Measurements from ENCODE around the gene HOXD13. TPM values are rescaled to one million over a fixed set of nuclear protein-coding genes. Genes with fewer than 3 reads are reported as not detected.

The HOXD13 gene
- total RNA-seq, 1 donor from 2014 or later = not detected

GRCh38 chr2:176115883-176116813 is 23.6 kb downstream of the HOXD13 start, which contains the start of gene HOXD10:
HOXD10 (plus strand) TSS chr2:176116778; CDS start chr2:176116834, 56 bp downstream.
- DNase-seq (ENCODE audit: low read depth) (no peak), FAIRE-seq (no peak)
- TF ChIP-seq, protein P1, sequence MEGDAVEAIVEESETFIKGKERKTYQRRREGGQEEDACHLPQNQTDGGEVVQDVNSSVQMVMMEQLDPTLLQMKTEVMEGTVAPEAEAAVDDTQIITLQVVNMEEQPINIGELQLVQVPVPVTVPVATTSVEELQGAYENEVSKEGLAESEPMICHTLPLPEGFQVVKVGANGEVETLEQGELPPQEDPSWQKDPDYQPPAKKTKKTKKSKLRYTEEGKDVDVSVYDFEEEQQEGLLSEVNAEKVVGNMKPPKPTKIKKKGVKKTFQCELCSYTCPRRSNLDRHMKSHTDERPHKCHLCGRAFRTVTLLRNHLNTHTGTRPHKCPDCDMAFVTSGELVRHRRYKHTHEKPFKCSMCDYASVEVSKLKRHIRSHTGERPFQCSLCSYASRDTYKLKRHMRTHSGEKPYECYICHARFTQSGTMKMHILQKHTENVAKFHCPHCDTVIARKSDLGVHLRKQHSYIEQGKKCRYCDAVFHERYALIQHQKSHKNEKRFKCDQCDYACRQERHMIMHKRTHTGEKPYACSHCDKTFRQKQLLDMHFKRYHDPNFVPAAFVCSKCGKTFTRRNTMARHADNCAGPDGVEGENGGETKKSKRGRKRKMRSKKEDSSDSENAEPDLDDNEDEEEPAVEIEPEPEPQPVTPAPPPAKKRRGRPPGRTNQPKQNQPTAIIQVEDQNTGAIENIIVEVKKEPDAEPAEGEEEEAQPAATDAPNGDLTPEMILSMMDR (IDR thresholded peaks at IDR 0.05; ENCODE audit: insufficient read depth, low read length, severe bottlenecking) = no peak
- H3K27me3 ChIP-seq (ENCODE audit: control insufficient read depth, insufficient read depth, low read length) = peaks cover 81% of the 10 kb centered on the region
- no peaks in the 10 kb centered on the region for H3K36me3 ChIP-seq (ENCODE audit: control insufficient read depth, insufficient read depth, low read length)
- no peak within 1 kb of the TSS for H3K4me3 ChIP-seq (ENCODE audit: low read depth, low read length)

GRCh38 chr2:176117162-176117822 is 24.8 kb downstream of the HOXD13 start:
- FAIRE-seq (no peak), DNase-seq (ENCODE audit: low read depth) (no peak)
- no peak overlapping the region for H3K4me3 ChIP-seq (ENCODE audit: low read depth, low read length)
- H3K27me3 ChIP-seq (ENCODE audit: control insufficient read depth, insufficient read depth, low read length) = peaks cover 82% of the 10 kb centered on the region
- no peaks in the 10 kb centered on the region for H3K36me3 ChIP-seq (ENCODE audit: control insufficient read depth, insufficient read depth, low read length)
- TF ChIP-seq, protein P1 (IDR thresholded peaks at IDR 0.05; ENCODE audit: insufficient read depth, low read length, severe bottlenecking) = no peak

- FAIRE-seq (no peak), DNase-seq (ENCODE audit: low read depth) (no peak)
- Histone ChIP-seq H3K4me3 (ENCODE audit: low read depth, low read length) (no peak overlapping the region), H3K36me3 (ENCODE audit: control insufficient read depth, insufficient read depth, low read length) (no peaks in the 10 kb centered on the region), H3K27me3 (ENCODE audit: control insufficient read depth, insufficient read depth, low read length) (peaks cover 80% of the 10 kb centered on the region)
- TF ChIP-seq, protein P1 (IDR thresholded peaks at IDR 0.05; ENCODE audit: insufficient read depth, low read length, severe bottlenecking) = no peak
Observed at GRCh38 chr2:176117823-176118371, 25.4 kb downstream of the HOXD13 start.

- no peak overlapping the region for H3K4me3 ChIP-seq (ENCODE audit: low read depth, low read length)
- DNase-seq (ENCODE audit: low read depth) = no peak
- H3K36me3 ChIP-seq (ENCODE audit: control insufficient read depth, insufficient read depth, low read length) = no peaks in the 10 kb centered on the region
- FAIRE-seq = no peak
- peaks cover 81% of the 10 kb centered on the region for H3K27me3 ChIP-seq (ENCODE audit: control insufficient read depth, insufficient read depth, low read length)
- TF ChIP-seq, protein P1 (IDR thresholded peaks at IDR 0.05; ENCODE audit: insufficient read depth, low read length, severe bottlenecking) = peak; percentile 29
Observed at GRCh38 chr2:176118601-176119339, 26.2 kb downstream of the HOXD13 start.

DNA sequence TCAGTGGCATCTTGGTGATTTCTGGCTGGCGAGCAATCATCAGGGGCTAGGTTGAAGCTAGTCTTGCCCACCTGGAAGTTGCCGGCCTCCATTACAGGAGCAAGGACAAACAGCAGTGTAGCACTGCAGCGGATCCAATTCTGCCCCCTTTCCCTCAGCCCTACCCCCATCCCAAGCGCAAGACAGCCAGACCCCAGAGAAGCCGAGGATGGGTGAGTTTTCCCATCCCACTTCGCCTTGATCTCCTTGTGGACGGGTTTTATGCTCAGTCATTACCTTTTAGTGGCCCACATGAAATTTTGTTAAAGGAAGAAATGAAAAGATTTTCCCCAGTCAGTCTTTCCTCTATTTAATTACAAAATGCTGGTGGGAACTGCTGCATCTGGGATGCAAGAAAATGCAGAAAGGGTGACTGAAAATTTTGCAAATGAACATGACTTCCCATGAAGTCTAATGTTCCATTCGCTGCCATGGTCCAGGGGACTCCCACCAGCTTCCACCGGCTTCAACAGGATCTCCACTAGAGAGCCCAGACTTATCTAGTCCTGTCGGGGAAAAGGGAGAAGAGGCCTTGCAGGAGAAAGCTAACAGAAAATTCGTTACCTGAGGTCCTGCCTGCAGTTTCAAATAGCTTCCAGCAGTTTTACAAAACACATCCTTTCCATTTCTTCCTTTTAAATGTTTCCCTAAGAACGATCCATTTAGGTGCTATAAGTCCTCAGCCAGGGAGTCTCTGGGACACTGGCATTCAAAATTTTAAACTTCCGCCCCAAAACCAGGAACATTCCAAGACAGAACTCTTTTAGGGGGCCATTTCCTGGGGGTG is 28.1 kb downstream of the HOXD13 start:
- TF ChIP-seq, protein P1 (IDR thresholded peaks at IDR 0.05; ENCODE audit: insufficient read depth, low read length, severe bottlenecking) = no peak
- FAIRE-seq (no peak), DNase-seq (ENCODE audit: low read depth) (no peak)
- Histone ChIP-seq H3K27me3 (ENCODE audit: control insufficient read depth, insufficient read depth, low read length) (peaks cover 83% of the 10 kb centered on the region), H3K4me3 (ENCODE audit: low read depth, low read length) (no peak overlapping the region), H3K36me3 (ENCODE audit: control insufficient read depth, insufficient read depth, low read length) (no peaks in the 10 kb centered on the region)

Measured in bronchial epithelial cell (primary cell).